Hepatocyte (in vitro differentiated cells): ENCODE data around the gene RAI1. TPM values are rescaled to one million over a fixed set of nuclear protein-coding genes. Genes with fewer than 3 reads are reported as not detected.
A peak's percentile ranks its signal among the peaks of the same experiment; 100 is the strongest.

Experiments used
- DNase-seq: peaks from one replicate; pipeline ENCODE4 v3.0.0-alpha.2; 2016; ENCODE audit warnings: low spot score
- H2AFZ ChIP-seq: fragments of 200-600 bp; sonication (generic); 2 replicates; pipeline ENCODE4 v1.6.0; 2016; ENCODE audit warnings: antibody characterized with exemption, mild to moderate bottlenecking
- H3K27ac ChIP-seq: fragments of 200-600 bp; sonication (generic); 2 replicates; pipeline ENCODE4 v1.5.1; 2016; ENCODE audit warnings: mild to moderate bottlenecking
- H3K27me3 ChIP-seq: fragments of 200-600 bp; sonication (generic); 2 replicates; pipeline ENCODE4 v1.6.1; 2016
- H3K36me3 ChIP-seq: fragments of 200-600 bp; sonication (generic); replicated peaks from 2 replicates; pipeline ENCODE4 v1.5.1; 2016; ENCODE audit warnings: low read depth; ENCODE audit not compliant: insufficient read depth
- H3K4me1 ChIP-seq: fragments of 200-600 bp; sonication (generic); 2 replicates; pipeline ENCODE4 v1.5.1; 2016; ENCODE audit warnings: mild to moderate bottlenecking, moderate library complexity; ENCODE audit not compliant: insufficient read depth
- H3K4me2 ChIP-seq: fragments of 200-600 bp; sonication (generic); 2 replicates; pipeline ENCODE4 v1.6.0; 2016
- H3K4me3 ChIP-seq: fragments of 200-600 bp; sonication (generic); 2 replicates; pipeline ENCODE4 v1.5.1; 2016; ENCODE audit warnings: mild to moderate bottlenecking
- H3K79me2 ChIP-seq: fragments of 200-600 bp; sonication (generic); 2 replicates; pipeline ENCODE4 v1.6.0; 2017; ENCODE audit warnings: mild to moderate bottlenecking
- H3K9me2 ChIP-seq: fragments of 200-600 bp; sonication (generic); replicated peaks from 2 replicates; pipeline ENCODE4 v1.6.0; 2017; ENCODE audit warnings: mild to moderate bottlenecking; ENCODE audit not compliant: insufficient read depth
- H3K9me3 ChIP-seq: fragments of 200-600 bp; sonication (generic); 2 replicates; pipeline ENCODE4 v1.5.1; 2016; ENCODE audit warnings: low read depth, mild to moderate bottlenecking
- H4K20me1 ChIP-seq: fragments of 200-600 bp; sonication (generic); 2 replicates; pipeline ENCODE4 v1.6.0; 2016; ENCODE audit warnings: mild to moderate bottlenecking; ENCODE audit not compliant: insufficient read depth, poor library complexity, severe bottlenecking
- CTCF ChIP-seq: fragments of 200-600 bp; sonication (generic); IDR thresholded peaks from 2 replicates; pipeline ENCODE4 v1.5.1; 2016; ENCODE audit warnings: antibody characterized with exemption, mild to moderate bottlenecking; ENCODE audit not compliant: poor library complexity
- EZH2 ChIP-seq: fragments of 200-600 bp; sonication (generic); IDR thresholded peaks from 2 replicates; pipeline ENCODE4 v1.6.1; 2016; ENCODE audit warnings: antibody characterized with exemption, mild to moderate bottlenecking, borderline replicate concordance
- EZH2phosphoT487 ChIP-seq: fragments of 200-600 bp; sonication (generic); IDR thresholded peaks from one replicate; pipeline ENCODE4 v1.6.1; 2018; ENCODE audit warnings: antibody characterized with exemption, mild to moderate bottlenecking, low read depth, moderate library complexity; ENCODE audit not compliant: unreplicated experiment, severe bottlenecking
- WGBS: methylation state at CpG from one replicate; pipeline ENCODE4 v1.1.6; 2016; ENCODE audit warnings: low lambda C conversion rate; ENCODE audit errors: missing lambda C conversion rate; 5-methylcytosine and 5-hydroxymethylcytosine counted together
- polyA plus RNA-seq: library from polyadenylated mRNA; unstranded; fragments of >200 nt; fragmentation: Nextera tagmentation; extraction: Ambion mirVana; gene quantifications from 2 replicates; pipeline ENCODE4 v1.2.1, GENCODE V29; 2016
- total RNA-seq: library from RNA; depleted of rRNA; stranded (reverse); fragments of >200 nt; gene quantifications from 2 replicates; pipeline ENCODE4 v1.2.3, GENCODE V29; 2014

Gene RAI1
- total and polyA plus RNA-seq, 2 experiments from 2014 or later: 20.2 to 23.8 TPM

GRCh38 chr17:17645961-17646360 lies 35.3 kb upstream of the RAI1 start:
- no peak overlapping the region for H3K4me2 ChIP-seq
- H3K9me2 ChIP-seq: no peaks in the 10 kb centered on the region
- no peaks in the 10 kb centered on the region for H3K9me3 ChIP-seq
- H4K20me1 ChIP-seq: no peaks in the 10 kb centered on the region
- H3K36me3 ChIP-seq: no peaks in the 10 kb centered on the region
- no peak overlapping the region for H3K4me3 ChIP-seq
- TF ChIP-seq EZH2phosphoT487 (no peak), CTCF (no peak), EZH2 (no peak)
- H2AFZ ChIP-seq: no peak overlapping the region
- H3K79me2 ChIP-seq: no peaks in the 10 kb centered on the region
- H3K4me1 ChIP-seq: peaks cover 12% of the 10 kb centered on the region
- no peak overlapping the region for H3K27ac ChIP-seq
- 97% methylated on average over 2 of the region's 2 CpGs for WGBS
- H3K27me3 ChIP-seq: no peaks in the 10 kb centered on the region
- DNase-seq: no peak

GRCh38 chr17:17647524-17648178 lies 33.6 kb upstream of the RAI1 start:
- peaks cover 12% of the 10 kb centered on the region for H3K4me1 ChIP-seq
- WGBS: 71% methylated on average over 14 of the region's 14 CpGs
- no peaks in the 10 kb centered on the region for H3K36me3 ChIP-seq
- no peaks in the 10 kb centered on the region for H3K79me2 ChIP-seq
- no peak overlapping the region for H2AFZ ChIP-seq
- no peaks in the 10 kb centered on the region for H3K27me3 ChIP-seq
- peak overlapping the region; percentile 48 for H3K4me2 ChIP-seq
- H3K4me3 ChIP-seq: no peak overlapping the region
- no peaks in the 10 kb centered on the region for H4K20me1 ChIP-seq
- DNase-seq: peak; percentile 32
- no peaks in the 10 kb centered on the region for H3K9me3 ChIP-seq
- no peaks in the 10 kb centered on the region for H3K9me2 ChIP-seq
- TF ChIP-seq CTCF (no peak), EZH2phosphoT487 (no peak), EZH2 (no peak)
- H3K27ac ChIP-seq: peak overlapping the region; percentile 59

- H3K36me3 ChIP-seq: no peaks in the 10 kb centered on the region
- peaks cover 12% of the 10 kb centered on the region for H3K4me1 ChIP-seq
- H3K27ac ChIP-seq: peak overlapping the region; percentile 59
- H3K27me3 ChIP-seq: no peaks in the 10 kb centered on the region
- H3K4me2 ChIP-seq: no peak overlapping the region
- no peaks in the 10 kb centered on the region for H3K9me3 ChIP-seq
- 40% methylated on average over 7 of the region's 7 CpGs for WGBS
- no peak overlapping the region for H2AFZ ChIP-seq
- no peak for TF ChIP-seq EZH2phosphoT487
- no peak for TF ChIP-seq EZH2
- TF ChIP-seq CTCF: no peak
- no peaks in the 10 kb centered on the region for H3K79me2 ChIP-seq
- no peaks in the 10 kb centered on the region for H4K20me1 ChIP-seq
- DNase-seq: peak; percentile 37
- no peaks in the 10 kb centered on the region for H3K9me2 ChIP-seq
- no peak overlapping the region for H3K4me3 ChIP-seq
Measured at GRCh38 chr17:17648762-17649161, 32.5 kb upstream of the RAI1 start.
